ENCODE results near the gene PRPF38B.

DNA sequence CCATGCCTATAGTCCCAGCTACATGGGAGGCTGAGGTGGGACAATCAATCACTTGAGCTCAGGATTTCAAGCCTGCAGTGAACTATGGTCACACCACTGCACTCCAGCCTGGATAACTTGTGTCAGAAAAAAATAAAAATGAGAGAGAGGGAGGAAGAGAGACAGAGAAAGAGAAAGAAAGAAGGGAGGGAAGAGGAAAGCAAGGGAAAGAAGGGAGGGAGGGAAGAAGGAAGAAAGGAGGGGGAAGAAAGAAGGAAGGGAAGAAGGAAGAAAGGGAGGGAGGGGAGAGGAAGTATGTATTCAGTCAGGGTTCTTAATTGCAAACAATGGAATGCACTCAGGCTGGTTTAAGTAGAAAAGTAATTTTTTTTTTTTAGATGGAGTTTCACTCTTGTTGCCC lies 23.3 kb upstream of the PRPF38B start:
- TF ChIP-seq, protein P1, sequence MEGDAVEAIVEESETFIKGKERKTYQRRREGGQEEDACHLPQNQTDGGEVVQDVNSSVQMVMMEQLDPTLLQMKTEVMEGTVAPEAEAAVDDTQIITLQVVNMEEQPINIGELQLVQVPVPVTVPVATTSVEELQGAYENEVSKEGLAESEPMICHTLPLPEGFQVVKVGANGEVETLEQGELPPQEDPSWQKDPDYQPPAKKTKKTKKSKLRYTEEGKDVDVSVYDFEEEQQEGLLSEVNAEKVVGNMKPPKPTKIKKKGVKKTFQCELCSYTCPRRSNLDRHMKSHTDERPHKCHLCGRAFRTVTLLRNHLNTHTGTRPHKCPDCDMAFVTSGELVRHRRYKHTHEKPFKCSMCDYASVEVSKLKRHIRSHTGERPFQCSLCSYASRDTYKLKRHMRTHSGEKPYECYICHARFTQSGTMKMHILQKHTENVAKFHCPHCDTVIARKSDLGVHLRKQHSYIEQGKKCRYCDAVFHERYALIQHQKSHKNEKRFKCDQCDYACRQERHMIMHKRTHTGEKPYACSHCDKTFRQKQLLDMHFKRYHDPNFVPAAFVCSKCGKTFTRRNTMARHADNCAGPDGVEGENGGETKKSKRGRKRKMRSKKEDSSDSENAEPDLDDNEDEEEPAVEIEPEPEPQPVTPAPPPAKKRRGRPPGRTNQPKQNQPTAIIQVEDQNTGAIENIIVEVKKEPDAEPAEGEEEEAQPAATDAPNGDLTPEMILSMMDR (optimal IDR thresholded peaks at IDR 0.05 in 1 of 3, IDR thresholded peaks at IDR 0.05 in 1 of 3, conservative IDR thresholded peaks at IDR 0.05 in 1 of 3; ENCODE audit: extremely low read depth in 1 of 3, insufficient read depth in 2 of 3, low read length in 3 of 3) = no peak
- no peak for TF ChIP-seq EZH2 (IDR thresholded peaks at IDR 0.05; ENCODE audit: low read length)

Measured in keratinocyte (primary cell).